ELF-1 (cell line): ENCODE measurements around the gene CYP27B1.

Experiments used
- DNase-seq: peaks from one replicate; pipeline ENCODE4 v3.0.0-alpha.2; 2016; ENCODE audit warnings: low read depth, low spot score

The CYP27B1 gene

DNA sequence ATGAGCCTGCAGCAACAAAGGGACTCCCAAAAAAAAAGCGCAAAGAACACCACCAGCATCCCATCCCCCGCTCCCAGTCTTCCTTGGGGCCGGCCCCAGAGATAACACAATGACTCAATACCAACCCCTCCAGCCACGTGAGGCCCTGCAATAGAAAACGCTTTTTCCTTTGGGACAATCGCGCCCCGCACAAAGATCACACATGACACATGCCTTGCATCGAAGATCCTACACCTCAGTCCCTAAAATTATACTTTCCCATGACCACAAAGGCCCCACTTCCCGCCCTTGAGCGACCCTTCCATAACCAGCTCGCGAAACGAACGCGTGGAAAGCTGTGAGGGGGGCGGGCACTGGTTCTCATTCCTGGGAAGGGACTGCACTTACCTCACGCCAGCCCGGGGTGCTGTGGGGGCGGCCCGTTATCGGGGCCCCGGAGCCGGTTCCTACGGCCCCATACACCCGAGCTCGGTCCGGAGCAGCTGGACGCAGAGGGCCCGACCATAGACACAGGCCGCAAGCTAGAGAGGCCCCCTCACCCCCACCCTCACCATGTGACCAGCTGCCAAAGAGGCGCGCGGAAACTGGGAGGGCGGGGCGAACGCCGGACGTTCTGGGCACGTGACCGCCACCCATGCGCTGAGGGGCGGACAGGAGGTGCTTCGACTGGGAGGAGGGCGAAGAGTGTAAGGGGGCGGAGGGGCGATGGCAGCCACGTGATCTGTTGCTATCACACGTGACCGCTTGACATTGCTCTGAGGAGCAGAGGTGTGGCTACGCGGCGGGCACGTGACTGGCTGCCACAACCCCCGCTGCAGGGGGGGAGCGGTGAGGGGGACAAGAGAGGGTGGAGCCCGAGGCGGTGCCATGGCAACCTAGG is 14.8 kb downstream of the CYP27B1 start, which contains the start of gene CDK4:
Gene CDK4, minus strand, starts transcription at position 523 of the 880 bp plus-strand sequence. CDS start 593 bp downstream, outside the sequence.
- peak; percentile 100 for DNase-seq

DNA sequence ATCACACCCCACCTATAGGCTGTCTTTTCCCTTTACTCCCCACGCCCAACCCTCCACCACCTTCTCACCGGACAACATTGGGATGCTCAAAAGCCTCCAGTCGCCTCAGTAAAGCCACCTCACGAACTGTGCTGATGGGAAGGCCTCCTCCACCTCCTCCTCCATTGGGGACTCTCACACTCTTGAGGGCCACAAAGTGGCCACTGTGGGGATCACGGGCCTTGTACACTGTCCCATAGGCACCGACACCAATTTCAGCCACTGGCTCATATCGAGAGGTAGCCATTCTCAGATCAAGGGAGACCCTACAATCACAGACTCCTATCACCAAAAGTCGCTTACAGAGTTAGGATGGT is 15.5 kb downstream of the CYP27B1 start:
- no peak for DNase-seq

DNA sequence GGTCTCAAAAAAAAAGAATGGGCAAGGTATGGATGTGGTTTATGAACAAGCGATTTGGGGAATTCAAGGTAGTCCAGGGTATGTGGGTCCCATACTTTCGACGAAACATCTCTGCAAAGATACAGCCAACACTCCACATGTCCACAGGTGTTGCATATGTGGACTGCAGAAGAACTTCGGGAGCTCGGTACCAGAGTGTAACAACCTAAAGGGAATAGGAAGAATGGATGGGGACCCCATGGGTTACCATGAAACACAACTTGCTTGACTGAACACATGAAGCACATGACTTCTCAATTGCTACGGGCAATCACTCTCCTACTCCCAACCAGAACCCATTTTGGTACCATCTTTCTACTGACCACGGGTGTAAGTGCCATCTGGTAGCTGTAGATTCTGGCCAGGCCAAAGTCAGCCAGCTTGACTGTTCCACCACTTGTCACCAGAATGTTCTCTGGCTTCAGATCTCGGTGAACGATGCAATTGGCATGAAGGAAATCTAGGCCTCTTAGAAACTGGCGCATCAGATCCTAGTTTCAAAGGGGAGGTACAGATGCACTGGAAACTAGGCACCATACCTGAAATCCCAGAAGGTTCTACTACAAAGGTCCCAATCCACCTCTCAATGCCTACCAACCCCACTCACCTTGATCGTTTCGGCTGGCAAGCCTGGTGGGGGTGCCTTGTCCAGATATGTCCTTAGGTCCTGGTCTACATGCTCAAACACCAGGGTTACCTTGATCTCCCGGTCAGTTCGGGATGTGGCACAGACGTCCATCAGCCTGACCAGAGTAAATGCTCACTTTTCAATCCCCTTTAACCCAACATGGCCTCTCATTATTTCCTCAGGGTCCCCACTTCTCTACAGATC is 16.1 kb downstream of the CYP27B1 start:
- no peak for DNase-seq

DNA sequence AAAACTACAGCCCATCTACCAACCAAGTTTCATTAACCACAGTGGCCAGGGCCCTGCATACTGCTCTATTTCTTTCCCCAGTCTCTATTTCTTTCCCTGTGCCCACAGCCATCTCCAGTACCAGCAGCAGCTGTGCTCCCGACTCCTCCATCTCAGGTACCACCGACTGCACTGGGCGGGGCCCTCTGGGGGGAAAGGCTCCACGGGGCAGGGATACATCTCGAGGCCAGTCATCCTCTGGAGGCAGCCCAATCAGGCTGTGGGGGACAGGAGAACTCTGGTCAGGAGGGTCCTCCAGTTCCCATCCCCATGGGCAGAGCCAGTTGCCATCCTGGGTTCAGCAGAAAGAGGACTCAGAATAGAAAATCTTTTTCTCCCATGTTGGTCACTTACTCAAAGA is 17.8 kb downstream of the CYP27B1 start:
- DNase-seq: no peak

DNA sequence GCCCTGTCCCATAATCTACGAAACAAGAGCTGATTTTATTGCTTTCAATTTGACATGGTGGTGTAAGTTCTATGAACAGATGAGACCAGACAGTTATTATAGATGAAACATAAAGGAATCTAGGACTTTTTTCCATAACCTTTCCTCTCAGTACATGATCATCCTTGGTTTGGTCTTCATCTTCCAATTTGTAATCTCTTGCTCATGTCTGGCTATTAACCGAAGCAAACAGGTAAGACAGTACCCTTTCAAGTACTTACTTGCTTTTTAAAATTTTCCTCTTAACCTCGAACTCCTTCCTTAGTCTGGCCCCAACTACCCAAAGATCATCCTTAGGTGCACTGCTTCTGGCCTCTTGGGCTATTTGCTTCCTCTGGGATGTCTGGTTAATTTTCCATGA is 20.9 kb downstream of the CYP27B1 start:
- DNase-seq: no peak

DNA sequence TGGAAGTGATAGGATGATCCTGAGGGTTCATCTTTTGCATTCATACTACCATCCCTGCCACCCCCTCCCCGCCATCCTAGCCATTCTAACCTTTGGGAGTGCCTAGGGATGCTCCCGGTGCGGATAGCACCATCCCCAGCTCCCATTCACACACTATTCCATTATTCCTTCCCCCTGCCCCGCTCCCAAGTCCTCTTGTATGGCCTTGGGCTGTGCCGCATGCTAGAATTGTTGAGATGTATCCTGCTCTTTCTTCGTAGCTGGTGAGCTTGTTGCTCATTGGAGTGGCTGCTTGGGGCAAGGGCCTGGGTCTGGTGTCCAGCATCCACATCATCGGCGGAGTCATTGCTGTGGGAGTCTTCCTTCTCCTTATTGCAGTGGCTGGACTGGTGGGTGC is 21.4 kb downstream of the CYP27B1 start:
- DNase-seq: peak; percentile 53

DNA sequence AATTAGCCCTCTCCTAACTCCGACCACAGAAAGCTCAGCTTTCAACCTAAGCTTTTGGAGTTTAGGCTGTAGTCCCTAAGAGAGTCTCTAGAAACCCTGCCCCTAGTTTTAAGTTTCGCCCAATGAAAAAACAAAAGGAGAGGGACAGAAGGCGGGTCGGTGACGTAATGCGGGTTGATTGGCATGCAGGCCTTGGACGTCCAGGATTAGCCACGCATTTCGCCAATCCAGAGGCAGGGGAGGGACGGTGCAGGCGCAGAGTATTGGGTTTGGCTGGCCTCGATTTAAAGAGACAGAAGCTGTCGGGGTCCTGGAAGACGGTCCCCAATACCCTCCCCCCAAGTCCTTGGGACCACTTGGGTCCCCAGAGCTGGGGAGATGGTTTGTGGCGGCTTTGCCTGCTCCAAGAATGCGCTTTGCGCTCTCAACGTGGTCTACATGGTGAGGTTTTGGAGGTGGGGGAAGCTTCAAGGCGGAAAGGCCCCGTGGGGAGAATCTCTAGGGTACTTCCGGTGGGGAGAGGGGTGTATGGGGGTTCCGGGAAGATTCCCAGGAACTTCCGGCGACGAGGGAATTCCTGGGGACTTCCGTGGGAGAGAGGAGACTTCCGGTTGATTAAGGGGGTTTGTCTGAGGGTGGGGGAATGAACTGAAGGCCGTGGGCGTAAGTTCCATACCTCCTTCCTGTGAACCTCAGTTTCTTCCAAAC is 21.9 kb downstream of the CYP27B1 start, which contains the start of gene TSPAN31:
Gene TSPAN31, plus strand, starts transcription at position 263 of the 708 bp plus-strand sequence. Its CDS starts 116 bp downstream, at position 379.
- DNase-seq: peak; percentile 96

DNA sequence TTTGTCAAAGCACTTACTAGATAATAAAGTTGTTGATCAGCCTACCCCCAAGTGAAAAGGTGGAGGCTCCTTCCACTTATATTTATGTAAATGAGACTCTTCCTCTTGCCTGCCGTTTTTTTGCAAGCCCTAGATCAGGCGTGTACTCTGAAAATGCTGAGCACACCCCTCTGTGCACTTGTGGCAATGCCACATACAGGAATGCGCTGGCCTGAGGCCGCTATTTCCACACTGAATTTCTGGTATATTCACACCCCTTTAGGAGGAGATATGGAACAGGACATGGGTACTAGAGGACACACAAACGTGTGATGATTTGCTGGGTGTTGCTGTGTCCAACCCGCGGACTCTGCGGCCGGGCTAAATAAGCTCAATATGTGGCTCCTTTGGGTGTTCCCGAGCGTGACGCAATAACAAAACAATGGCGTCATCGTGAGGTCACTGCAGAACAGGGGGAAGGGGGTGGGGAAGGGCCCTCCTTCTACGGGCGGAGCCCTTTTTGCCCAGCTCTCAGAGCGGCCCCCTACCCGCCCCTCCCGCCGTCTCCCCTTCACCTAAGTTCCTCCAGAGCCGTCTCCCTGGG is 22.6 kb downstream of the CYP27B1 start:
- no peak for DNase-seq

DNA sequence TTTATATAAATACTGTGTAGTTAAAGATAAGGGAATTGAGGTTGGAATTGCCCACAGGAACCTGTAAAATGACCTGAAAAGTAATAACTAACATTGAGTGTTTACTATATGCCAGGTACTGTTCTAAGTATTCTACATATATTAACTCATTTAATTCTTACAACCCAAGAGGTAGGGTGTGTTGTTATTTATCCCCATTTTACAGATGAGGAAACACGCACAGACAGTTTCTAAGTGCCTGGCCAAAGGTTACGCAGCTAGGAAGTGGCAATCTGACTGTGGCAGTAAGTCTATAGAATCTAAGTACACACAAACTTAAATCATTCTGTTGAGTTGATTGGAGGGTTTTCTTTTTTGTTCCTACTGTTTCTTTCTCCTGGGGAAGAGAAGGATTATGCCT is 23.1 kb downstream of the CYP27B1 start:
- no peak for DNase-seq

DNA sequence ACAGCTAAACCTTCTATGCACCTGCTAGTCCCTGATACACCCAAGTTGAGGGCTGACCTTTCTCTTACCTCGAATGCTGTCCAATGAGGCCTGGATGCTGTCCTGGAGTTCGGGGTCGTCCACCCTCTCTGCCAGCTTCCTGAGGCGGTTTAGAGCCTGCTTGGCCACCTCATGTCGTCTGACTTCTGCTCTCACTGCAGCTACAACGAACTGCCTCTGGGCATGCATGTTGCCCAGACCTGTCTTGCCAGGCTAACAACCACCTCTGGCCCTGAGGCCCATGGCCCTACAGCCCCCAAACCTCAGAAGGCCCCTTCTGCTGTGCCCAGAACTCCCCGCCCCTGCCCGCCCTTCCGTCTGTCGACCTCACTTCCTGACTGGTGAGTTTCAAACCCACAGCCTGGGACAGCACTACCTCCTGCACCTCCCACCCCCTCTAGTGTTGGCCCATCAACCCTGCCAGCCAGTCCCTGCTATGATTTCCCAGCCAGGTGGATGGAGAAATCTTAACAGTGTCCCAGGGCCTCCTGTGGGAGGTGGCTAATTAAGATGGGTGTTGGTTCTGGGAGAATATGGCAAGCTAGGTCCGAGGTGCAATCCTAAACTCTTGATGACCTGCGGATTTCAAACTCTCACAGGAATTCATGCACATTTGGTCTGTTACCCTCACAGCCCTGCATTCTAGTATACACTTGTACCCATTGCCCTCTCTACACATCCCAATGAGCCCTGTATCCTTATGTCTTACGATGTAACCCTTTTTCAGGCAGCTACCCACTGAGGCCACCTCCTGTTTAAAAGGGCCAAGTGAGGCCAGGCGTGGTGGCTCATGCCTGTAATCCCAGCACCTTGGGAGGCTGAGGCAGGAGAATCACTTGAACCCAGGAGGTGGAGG is 24.8 kb downstream of the CYP27B1 start:
- DNase-seq: peak; percentile 55

DNA sequence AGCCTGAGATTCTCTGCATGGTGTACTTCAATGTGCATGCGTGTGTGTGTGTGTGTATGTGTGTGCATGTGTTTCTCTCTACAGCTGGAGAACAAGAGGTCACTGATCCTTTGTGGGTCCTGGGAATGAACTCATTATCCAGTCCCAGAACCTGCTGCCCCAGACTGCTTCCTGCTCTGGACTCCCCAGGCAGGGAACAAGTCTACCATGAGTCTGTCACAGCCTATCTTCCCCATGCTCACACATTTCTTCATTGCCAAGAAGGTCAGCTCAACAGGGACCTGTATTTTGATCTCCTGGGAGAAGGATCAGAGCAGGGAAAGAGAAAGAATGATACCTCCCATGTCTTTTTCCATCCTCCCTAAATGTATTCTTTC is 25.5 kb downstream of the CYP27B1 start:
- DNase-seq: no peak

DNA sequence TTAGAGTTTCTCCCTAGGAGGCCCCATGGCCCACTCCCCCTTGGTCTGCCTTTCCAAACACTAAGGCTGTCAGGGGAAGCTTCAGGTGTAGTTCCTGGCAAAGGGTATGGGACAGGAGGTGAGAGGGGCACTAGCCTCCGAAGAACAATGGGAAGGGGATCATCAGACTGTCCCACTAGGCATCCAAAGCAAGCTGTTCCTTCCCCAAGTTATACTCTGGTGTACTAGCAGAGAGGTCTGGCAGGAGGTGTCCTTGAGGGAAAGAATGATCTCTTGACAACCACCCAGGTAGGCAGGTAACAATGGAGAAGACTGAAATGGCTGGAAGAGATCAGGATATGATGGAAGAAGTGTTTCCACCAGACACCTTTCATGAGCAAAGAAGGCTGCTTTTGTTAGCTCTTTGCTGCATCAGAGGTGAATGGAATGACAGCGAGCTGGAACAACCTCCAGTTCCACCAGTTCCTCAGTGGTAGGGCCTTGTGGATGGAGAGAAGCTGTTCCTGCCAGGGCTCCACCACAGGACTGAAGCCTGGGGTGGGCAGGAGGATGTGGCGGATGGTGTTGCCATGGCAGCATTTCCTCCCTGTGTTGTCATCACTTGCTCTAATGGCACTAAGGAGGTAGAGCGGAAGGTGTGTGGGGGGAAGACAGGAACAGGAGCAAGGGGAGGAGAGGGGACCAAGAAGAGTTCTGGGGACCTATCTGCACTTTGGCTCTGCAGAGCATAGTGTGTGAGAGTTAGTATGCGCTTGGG is 26.0 kb downstream of the CYP27B1 start:
- DNase-seq: no peak

DNA sequence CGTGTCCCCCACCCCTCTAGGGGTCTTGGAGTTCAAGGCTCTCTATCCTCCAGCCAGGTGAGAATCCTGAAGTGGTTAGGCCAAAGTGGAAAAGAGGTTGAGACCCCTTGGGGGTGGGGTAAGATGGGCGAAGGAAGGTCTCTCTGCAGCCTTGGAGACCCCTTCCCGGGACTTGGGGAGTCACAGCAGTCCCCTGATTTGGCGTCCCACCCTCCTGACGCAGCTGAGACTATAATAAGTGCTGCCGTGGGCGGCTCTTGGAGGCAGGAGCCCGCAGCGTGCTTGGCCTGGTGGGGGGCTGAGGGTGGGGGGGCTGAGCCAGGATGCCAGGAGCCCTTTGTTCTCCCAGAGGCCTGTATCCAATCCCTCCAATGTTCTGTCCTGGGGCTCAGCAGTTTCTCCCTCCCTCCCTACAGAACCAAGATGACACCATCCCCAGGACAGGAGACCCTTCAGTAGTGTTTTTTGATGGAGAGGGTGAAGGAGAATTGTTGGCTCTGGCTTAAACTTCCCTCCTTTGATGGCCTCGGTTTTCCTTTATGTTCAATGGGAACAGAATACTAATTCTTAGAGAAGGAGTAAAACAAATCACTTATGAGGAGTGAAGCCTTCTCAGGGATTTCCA is 26.9 kb downstream of the CYP27B1 start:
- DNase-seq: no peak

DNA sequence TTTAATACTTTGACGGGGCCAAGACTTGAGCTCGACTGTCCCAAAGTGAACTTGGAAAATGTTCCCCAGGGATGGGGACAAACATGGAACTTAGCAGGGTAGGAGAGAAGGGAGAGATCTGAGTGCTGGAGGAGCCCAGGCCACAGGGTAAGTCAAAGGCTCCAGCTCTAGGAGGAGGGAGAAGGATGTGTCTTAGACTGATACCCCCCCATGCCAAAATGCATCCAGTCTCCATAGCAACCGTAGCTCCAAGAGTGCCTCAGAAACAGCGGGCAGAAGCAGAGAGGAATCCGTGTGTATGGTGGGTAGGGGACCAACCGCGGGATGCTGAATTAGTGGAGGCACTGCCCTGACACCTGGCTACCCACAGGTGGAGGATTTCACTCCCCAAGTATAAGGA is 27.5 kb downstream of the CYP27B1 start:
- no peak for DNase-seq

DNA sequence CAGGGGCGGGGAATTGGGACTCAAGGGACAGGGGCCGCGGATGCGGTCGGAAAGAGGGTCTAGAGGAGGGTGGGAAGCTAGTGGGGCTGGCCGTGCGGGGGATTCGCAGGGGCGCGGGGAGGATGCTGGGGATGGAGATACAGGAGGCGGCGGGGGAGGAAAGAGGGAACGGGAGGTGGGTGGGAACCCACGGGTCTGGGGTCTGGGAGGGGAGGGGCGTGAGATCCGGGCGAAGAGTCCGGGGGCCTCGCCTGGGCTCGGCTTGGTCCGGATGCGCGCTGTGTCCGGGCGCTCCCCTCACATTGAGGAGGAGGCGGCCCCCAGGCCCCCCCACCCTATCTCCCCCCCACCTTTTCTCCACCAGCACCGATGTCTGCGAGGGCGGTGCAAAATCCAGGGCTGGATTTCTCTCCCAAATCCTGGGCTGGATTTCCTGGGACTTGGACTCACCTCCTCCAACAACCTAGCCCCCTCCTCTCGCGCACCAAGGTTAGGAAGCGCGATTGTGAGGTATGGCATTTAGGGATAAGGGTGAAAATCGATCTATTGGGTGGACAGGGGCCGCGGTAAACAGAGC is 28.1 kb downstream of the CYP27B1 start, which contains the start of gene AGAP2:
Gene AGAP2, minus strand, starts transcription at position 82 of the 577 bp plus-strand sequence. CDS start 496 bp downstream, outside the sequence.
- peak; percentile 57 for DNase-seq

DNA sequence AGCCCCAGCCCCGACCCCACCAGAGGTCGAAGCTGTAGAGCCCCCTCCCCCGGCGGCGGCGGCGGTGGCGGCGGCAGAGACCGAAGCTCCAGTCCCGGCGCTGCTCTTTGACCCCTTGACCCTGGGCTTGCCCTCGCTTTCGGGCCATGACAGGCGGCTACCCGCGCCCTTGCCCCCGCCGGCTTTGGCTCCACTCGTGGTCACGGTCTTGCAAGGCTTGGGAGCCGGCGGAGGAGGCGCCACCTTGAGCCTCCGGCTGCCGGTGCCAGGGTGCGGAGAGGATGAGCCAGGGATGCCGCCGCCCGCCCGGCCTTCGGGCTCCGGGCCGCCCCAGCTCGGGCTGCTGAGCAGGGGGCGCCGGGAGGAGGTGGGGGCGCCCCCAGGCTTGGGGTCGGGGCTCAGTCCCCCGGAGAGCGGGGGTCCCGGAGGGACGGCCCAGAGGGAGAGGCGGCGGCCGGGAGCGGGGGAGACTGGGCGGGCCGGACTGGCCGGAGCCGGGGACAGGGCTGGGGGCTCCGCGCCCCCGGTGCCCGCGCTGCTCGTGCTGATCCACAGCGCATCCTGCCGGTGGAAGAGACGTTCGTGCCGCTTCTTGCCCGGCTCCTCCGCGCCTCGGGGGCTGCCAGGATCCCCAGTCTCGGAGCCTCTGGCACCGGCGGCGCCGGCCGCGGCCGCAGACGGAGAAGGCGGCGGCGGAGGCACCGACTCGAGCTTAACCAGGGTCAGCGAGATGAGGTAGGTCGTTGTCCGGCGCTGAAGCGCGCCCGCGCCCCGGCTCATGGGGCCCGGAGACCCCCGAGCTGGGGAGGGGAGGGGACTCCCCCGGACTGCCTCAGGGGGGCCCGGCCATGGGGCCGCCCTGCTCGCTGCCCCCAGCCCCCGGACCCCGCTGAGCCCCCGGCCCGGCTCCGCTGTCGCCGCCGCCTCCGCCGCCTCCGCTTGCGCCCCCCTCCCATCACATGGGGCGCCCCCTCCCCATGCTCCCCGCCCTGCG is 29.1 kb downstream of the CYP27B1 start:
- peak; percentile 18 for DNase-seq

DNA sequence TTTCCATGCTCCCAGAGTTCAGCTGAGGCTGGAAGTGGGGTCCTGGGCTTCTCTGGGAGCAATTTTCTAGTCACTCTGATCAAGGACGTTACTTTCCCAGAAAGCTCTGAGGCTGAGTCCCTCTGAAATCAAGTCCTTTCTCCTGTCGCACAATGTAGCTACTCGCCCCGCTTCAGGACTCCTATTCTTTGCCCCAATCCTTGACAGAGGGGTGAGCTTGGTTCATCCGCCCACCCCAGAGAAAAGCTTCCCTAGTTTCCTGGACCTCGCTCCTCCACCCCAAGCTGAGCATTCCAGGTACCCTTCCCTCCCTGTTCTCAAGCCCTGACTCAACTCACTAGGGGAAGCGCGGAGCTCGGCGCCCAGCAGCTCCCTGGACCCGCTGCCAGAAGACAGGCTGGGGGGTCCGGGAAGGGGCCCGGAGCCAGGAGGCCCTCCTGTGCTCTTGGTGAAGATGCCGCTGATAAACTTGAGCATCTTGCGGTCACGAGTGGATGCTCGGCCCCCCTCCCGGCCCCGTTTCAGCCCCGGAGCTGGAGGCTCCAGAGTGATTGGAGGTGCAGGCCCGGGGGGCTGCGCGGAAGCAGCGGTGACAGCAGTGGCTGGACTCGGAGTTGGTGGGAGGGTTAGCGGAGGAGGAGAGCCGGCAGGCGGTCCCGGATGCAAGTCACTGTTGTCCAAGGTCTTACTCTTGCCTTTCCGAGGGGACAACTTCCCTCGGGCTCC is 30.0 kb downstream of the CYP27B1 start:
- peak; percentile 23 for DNase-seq
